Pancreas (tissue), 10 donors: ENCODE data around the gene PAPOLB. TPM values are rescaled to one million over a fixed set of nuclear protein-coding genes. Genes with fewer than 3 reads are reported as not detected.

ENCODE experiments used
- ATAC-seq, 4 donors: fragments of 200-7000 bp; cut with Tn5 transposase; one replicate each; pipeline versions ENCODE4 v1.8.0 to v1.9.1; 2020; ENCODE audit warnings: mild to moderate bottlenecking in 4 of 4, moderate library complexity in 4 of 4
- DNase-seq, 6 donors: peaks; one replicate each; pipeline ENCODE4 v3.0.0-alpha.2; 2020
- FAIRE-seq: peaks from 2 replicates; lab custom pipeline; 2012; peaks lifted over from hg19 to GRCh38; lab: Jason Lieb, UNC
- H3K27ac ChIP-seq, 4 donors: fragments of 200-600 bp; sonication (generic); 1 replicate in 3 of 4; 2 replicates in 1 of 4; pipeline versions ENCODE4 v1.5.0 to v1.8.0; 2020
- H3K27me3 ChIP-seq, 4 donors: fragments of 200-600 bp; one replicate each; pipeline ENCODE4 v1.8.0; 2021
- H3K36me3 ChIP-seq, 3 donors: fragments of 200-600 bp; sonication (generic) in 1 of 3; one replicate each; pipeline versions ENCODE4 v1.5.0 to v1.8.0; 2020 to 2021
- H3K4me1 ChIP-seq, 3 donors: fragments of 200-600 bp; one replicate each; pipeline ENCODE4 v1.8.0; 2021
- H3K4me3 ChIP-seq, 4 donors: fragments of 200-600 bp; sonication (generic) in 2 of 4; one replicate each; pipeline versions ENCODE4 v1.5.0 to v1.8.0; 2020 to 2021
- H3K9me3 ChIP-seq, 4 donors: fragments of 200-600 bp; one replicate each; pipeline ENCODE4 v1.8.0; 2021
- CTCF ChIP-seq, 4 donors: fragments of 200-600 bp; sonication (generic) in 3 of 4; IDR thresholded peaks; one replicate each; pipeline versions ENCODE4 v1.5.0 to v1.8.0; 2021; ENCODE audit warnings: antibody characterized with exemption in 4 of 4
- WGBS, 2 donors: extraction: QIAGEN DNeasy Blood & Tissue Kit; methylation state at CpG; one replicate each; pipeline ENCODE4 v1.1.7; 2013; 5-methylcytosine and 5-hydroxymethylcytosine counted together
- intact Hi-C, 3 donors: fragments of 100-400 bp; cut with DNase I; formaldehyde crosslinking; loops; one replicate each; pipeline versions ENCODE4 v1.11.1 to v1.14.2; 2022
- polyA plus RNA-seq, 2 donors: library from polyadenylated mRNA; stranded (reverse); fragments of 200-250 nt; gene quantifications; one replicate each; pipeline ENCODE4 v1.2.3, GENCODE V29; 2013
- total RNA-seq, 6 donors: library from RNA; stranded (reverse); fragmentation: NEBNext Ultra II Directional in 4 of 6; extraction: Animal tissue kit (Norgen Biotek cat#: 25700) in 4 of 6; gene quantifications; one replicate each; pipeline versions ENCODE4 v1.2.1 to v1.2.4, GENCODE V29; 2021 to 2023
- donor health status: healthy with polysubstance abuse.
- donor health status: DM: no; HTN: no; CAD: no; lungs with moderate emphysema.
- donor health status: DM: no; HTN: no; CAD: no.
- donor health status: control.
- donor health status: control.
- donor health status: Bipolar disorder and iron deficiency.
- donor health status: DM: yes; HTN: yes; CAD: no.
- donor health status: DM: no; HTN: no; CAD: no.
- donor health status: DM: no; HTN: no; CAD: no.
- donor health status: DM: yes; HTN: yes; CAD: no.

Gene PAPOLB
- total and polyA plus RNA-seq, 8 donors: 0.03 to 0.09 (median 0.05) TPM; not detected in 5

- WGBS, 2 donors: 26 to 32% methylated on average over 18 to 22 of the region's 22 CpGs
- peak overlapping the region in 3 of 4 donors; percentile 22 to 70 (median 31) for H3K27ac ChIP-seq
- no peaks in the 10 kb centered on the region for H3K36me3 ChIP-seq
- H3K4me1 ChIP-seq: no peaks in the 10 kb centered on the region
- ATAC-seq: peak; percentile 83 to 93 (median 90)
- intact Hi-C loops: no loop called here
- H3K9me3 ChIP-seq: no peaks in the 10 kb centered on the region
- no peak for FAIRE-seq
- peak in 5 of 6 donors; percentile 31 to 84 (median 79) for DNase-seq
- H3K4me3 ChIP-seq: no peak overlapping the region
- no peak for TF ChIP-seq CTCF (IDR thresholded peaks at IDR 0.05)
- H3K27me3 ChIP-seq: no peaks in the 10 kb centered on the region
These were observed 19.3 kb downstream of the PAPOLB start for GRCh38 chr7:4842319-4843064.

- no peaks in the 10 kb centered on the region for H3K9me3 ChIP-seq
- H3K4me3 ChIP-seq: no peak overlapping the region
- peak overlapping the region in 2 of 4 donors; percentile 22 to 70 for H3K27ac ChIP-seq
- no peak for DNase-seq
- no peak for TF ChIP-seq CTCF (IDR thresholded peaks at IDR 0.05)
- H3K36me3 ChIP-seq: no peaks in the 10 kb centered on the region
- 88 to 92% methylated on average over 13 of the region's 13 CpGs for WGBS, 2 donors
- no peaks in the 10 kb centered on the region for H3K4me1 ChIP-seq
- intact Hi-C loops: no loop called here
- ATAC-seq: no peak
- FAIRE-seq: no peak
- H3K27me3 ChIP-seq: no peaks in the 10 kb centered on the region
These were observed 20.0 kb downstream of the PAPOLB start for GRCh38 chr7:4841836-4842235.

GRCh38 chr7:4841007-4841784, 20.6 kb downstream of the PAPOLB start:
- Histone ChIP-seq H3K36me3 (no peaks in the 10 kb centered on the region), H3K27ac (no peak overlapping the region), H3K4me1 (no peaks in the 10 kb centered on the region), H3K9me3 (no peaks in the 10 kb centered on the region), H3K27me3 (no peaks in the 10 kb centered on the region), H3K4me3 (no peak overlapping the region)
- no peak for DNase-seq
- FAIRE-seq: no peak
- 93 to 96% methylated on average over 17 of the region's 17 CpGs for WGBS, 2 donors
- no peak for ATAC-seq
- TF ChIP-seq CTCF (IDR thresholded peaks at IDR 0.05): no peak
- intact Hi-C loops: no loop called here

- Histone ChIP-seq H3K9me3 (no peaks in the 10 kb centered on the region), H3K4me3 (no peak overlapping the region), H3K27ac (no peak overlapping the region), H3K36me3 (no peaks in the 10 kb centered on the region), H3K4me1 (no peaks in the 10 kb centered on the region), H3K27me3 (no peaks in the 10 kb centered on the region)
- no peak for TF ChIP-seq CTCF (IDR thresholded peaks at IDR 0.05)
- DNase-seq: no peak
- ATAC-seq: no peak
- no peak for FAIRE-seq
- 80 to 85% methylated on average over 16 of the region's 16 CpGs for WGBS, 2 donors
- intact Hi-C loops: no loop called here
These were observed 21.7 kb downstream of the PAPOLB start for GRCh38 chr7:4840079-4840501.
